Measurements from ENCODE around the gene TBKBP1.

The TBKBP1 gene

GRCh38 chr17:47730681-47731080, 36.7 kb downstream of the TBKBP1 start:
- DNase-seq (ENCODE audit: low spot score) = no peak
- in situ Hi-C loops (cut with MboI; ENCODE audit: low sequenced_read_pairs, unreplicated experiment) = no loop called here
- no peak for TF ChIP-seq CTCF (IDR thresholded peaks at IDR 0.05; ENCODE audit: borderline replicate concordance, control extremely low read depth, extremely low read depth, insufficient read depth, missing control alignments)

- DNase-seq (ENCODE audit: low spot score) = no peak
- no peak for TF ChIP-seq CTCF (IDR thresholded peaks at IDR 0.05; ENCODE audit: borderline replicate concordance, control extremely low read depth, extremely low read depth, insufficient read depth, missing control alignments)
- in situ Hi-C loops (cut with MboI; ENCODE audit: low sequenced_read_pairs, unreplicated experiment) = no loop called here
Measured at GRCh38 chr17:47731396-47731795, 37.4 kb downstream of the TBKBP1 start.

- in situ Hi-C loops (cut with MboI; ENCODE audit: low sequenced_read_pairs, unreplicated experiment) = no loop called here
- no peak for DNase-seq (ENCODE audit: low spot score)
- TF ChIP-seq CTCF (IDR thresholded peaks at IDR 0.05; ENCODE audit: borderline replicate concordance, control extremely low read depth, extremely low read depth, insufficient read depth, missing control alignments) = no peak
Measured at GRCh38 chr17:47732399-47733046, 38.6 kb downstream of the TBKBP1 start.

GRCh38 chr17:47733047-47733673, 39.2 kb downstream of the TBKBP1 start, which contains the start of gene TBX21:
Gene TBX21, plus strand, starts transcription at chr17:47733236. Its CDS starts 219 bp downstream, at chr17:47733455.
- peak; percentile 92 for DNase-seq (ENCODE audit: low spot score)
- in situ Hi-C loops (cut with MboI; ENCODE audit: low sequenced_read_pairs, unreplicated experiment) = no loop called here
- peak; percentile 33 for TF ChIP-seq CTCF (IDR thresholded peaks at IDR 0.05; ENCODE audit: borderline replicate concordance, control extremely low read depth, extremely low read depth, insufficient read depth, missing control alignments)

- no peak for DNase-seq (ENCODE audit: low spot score)
- in situ Hi-C loops (cut with MboI; ENCODE audit: low sequenced_read_pairs, unreplicated experiment) = no loop called here
- TF ChIP-seq CTCF (IDR thresholded peaks at IDR 0.05; ENCODE audit: borderline replicate concordance, control extremely low read depth, extremely low read depth, insufficient read depth, missing control alignments) = no peak
Measured at GRCh38 chr17:47733674-47734410, 39.9 kb downstream of the TBKBP1 start.

GRCh38 chr17:47735139-47735464, 41.1 kb downstream of the TBKBP1 start:
- DNase-seq (ENCODE audit: low spot score) = no peak
- in situ Hi-C loops (cut with MboI; ENCODE audit: low sequenced_read_pairs, unreplicated experiment) = no loop called here
- no peak for TF ChIP-seq CTCF (IDR thresholded peaks at IDR 0.05; ENCODE audit: borderline replicate concordance, control extremely low read depth, extremely low read depth, insufficient read depth, missing control alignments)

All from GM13976 (cell line).